Chondrocyte (in vitro differentiated cells): ENCODE results near the gene STAC2. TPM values are rescaled to one million over a fixed set of nuclear protein-coding genes. Genes with fewer than 3 reads are reported as not detected.

Source experiments
- DNase-seq: peaks from one replicate; pipeline ENCODE4 v3.0.0; 2021; ENCODE audit warnings: mixed read lengths, low spot score
- H3K27ac Mint-ChIP-seq: one replicate; pipeline ENCODE4 v1.8.0; 2021; ENCODE audit warnings: mild to moderate bottlenecking, moderate library complexity, mixed read lengths; ENCODE audit not compliant: unreplicated experiment
- H3K27me3 Mint-ChIP-seq: 2 replicates; pipeline ENCODE4 v1.8.0; 2021; ENCODE audit warnings: low read depth, mixed read lengths
- H3K36me3 Mint-ChIP-seq: 2 replicates; pipeline ENCODE4 v1.8.0; 2021; ENCODE audit warnings: low read depth, mixed read lengths
- H3K4me1 Mint-ChIP-seq: 2 replicates; pipeline ENCODE4 v1.8.0; 2021; ENCODE audit warnings: low read depth, mild to moderate bottlenecking, mixed read lengths
- H3K4me3 Mint-ChIP-seq: one replicate; pipeline ENCODE4 v1.8.0; 2021; ENCODE audit warnings: mild to moderate bottlenecking, moderate library complexity, mixed read lengths; ENCODE audit not compliant: unreplicated experiment
- H3K9me3 Mint-ChIP-seq: 2 replicates; pipeline ENCODE4 v1.8.0; 2021; ENCODE audit warnings: low read depth, mixed read lengths
- CTCF ChIP-seq: fragments of 200-600 bp; sonication (generic); IDR thresholded peaks from 2 replicates; pipeline ENCODE4 v1.5.0; 2021; ENCODE audit warnings: antibody characterized with exemption, mild to moderate bottlenecking, moderate library complexity
- total RNA-seq: library from RNA; stranded (reverse); gene quantifications from 3 replicates; pipeline ENCODE4 v1.2.1, GENCODE V29; 2021

Gene STAC2
- total RNA-seq, 1 donor from 2014 or later: 0.35 TPM

- H3K4me1 Mint-ChIP-seq: peaks cover 33% of the 10 kb centered on the region
- H3K9me3 Mint-ChIP-seq: no peaks in the 10 kb centered on the region
- no peak for TF ChIP-seq CTCF
- no peaks in the 10 kb centered on the region for H3K27me3 Mint-ChIP-seq
- DNase-seq: no peak
- peak overlapping the region; percentile 13 for H3K27ac Mint-ChIP-seq
- H3K4me3 Mint-ChIP-seq: no peak overlapping the region
- H3K36me3 Mint-ChIP-seq: peaks cover 18% of the 10 kb centered on the region
Observed at GRCh38 chr17:39191750-39192510, 33.8 kb downstream of the STAC2 start.

- Mint-ChIP-seq H3K4me1 (no peaks in the 10 kb centered on the region), H3K27ac (no peak overlapping the region), H3K9me3 (no peaks in the 10 kb centered on the region), H3K36me3 (peaks cover 28% of the 10 kb centered on the region), H3K4me3 (no peak overlapping the region), H3K27me3 (no peaks in the 10 kb centered on the region)
- DNase-seq: no peak
- TF ChIP-seq CTCF: no peak
Observed at GRCh38 chr17:39187152-39187830, 38.5 kb downstream of the STAC2 start.

GRCh38 chr17:39186481-39187002 is 39.2 kb downstream of the STAC2 start:
- Mint-ChIP-seq H3K4me3 (no peak overlapping the region), H3K4me1 (no peaks in the 10 kb centered on the region), H3K9me3 (no peaks in the 10 kb centered on the region), H3K27me3 (no peaks in the 10 kb centered on the region), H3K27ac (no peak overlapping the region), H3K36me3 (peaks cover 24% of the 10 kb centered on the region)
- no peak for TF ChIP-seq CTCF
- no peak for DNase-seq

- Mint-ChIP-seq H3K27ac (peak overlapping the region; percentile 54), H3K9me3 (no peaks in the 10 kb centered on the region), H3K4me1 (peaks cover under 1% of the 10 kb centered on the region), H3K27me3 (no peaks in the 10 kb centered on the region), H3K4me3 (no peak overlapping the region), H3K36me3 (peaks cover 29% of the 10 kb centered on the region)
- no peak for TF ChIP-seq CTCF
- no peak for DNase-seq
Observed at GRCh38 chr17:39183720-39184119, 42.0 kb downstream of the STAC2 start.

- H3K36me3 Mint-ChIP-seq: peaks cover 29% of the 10 kb centered on the region
- H3K27me3 Mint-ChIP-seq: no peaks in the 10 kb centered on the region
- peaks cover 5% of the 10 kb centered on the region for H3K4me1 Mint-ChIP-seq
- no peak for TF ChIP-seq CTCF
- no peaks in the 10 kb centered on the region for H3K9me3 Mint-ChIP-seq
- no peak for DNase-seq
- peak overlapping the region; percentile 68 for H3K27ac Mint-ChIP-seq
- no peak overlapping the region for H3K4me3 Mint-ChIP-seq
Observed at GRCh38 chr17:39183045-39183444, 42.7 kb downstream of the STAC2 start.
